RWPE1 (cell line): Measurements from ENCODE around the gene FURIN.
"Not testable (repeated sequence)": the region's sequence is repeated elsewhere in the genome, so short reads cannot be mapped to it uniquely, and the experiment has no call there.

Source experiments
- CTCF ChIA-PET: fragments of 350-600 bp; sonication (Branson Sonifier 250); formaldehyde crosslinking; extraction: SDS; loops from one replicate; lab custom pipeline; 2021; lab: Yijun Ruan, JAX
- POLR2A ChIA-PET: fragments of 400-600 bp; formaldehyde crosslinking; extraction: SDS; loops from one replicate; lab custom pipeline; 2020; ENCODE audit warnings: antibody characterized with exemption; ENCODE audit not compliant: low non-redundant PET; lab: Yijun Ruan, JAX
- DNase-seq: peaks from one replicate; pipeline ENCODE4 v3.0.0; 2012; ENCODE audit warnings: low spot score
- H3K27ac ChIP-seq: fragments of 450-650 bp; 2 replicates; pipeline ENCODE4 v1.5.1; 2017
- CTCF ChIP-seq: fragments of 450-650 bp; conservative IDR thresholded peaks from 2 replicates; pipeline ENCODE4 v1.5.1; 2017; ENCODE audit warnings: low read depth, mild to moderate bottlenecking

FURIN gene

GRCh38 chr15:90844696-90845095, 23.7 kb upstream of the FURIN start:
- H3K27ac ChIP-seq: peak overlapping the region; percentile 10
- POLR2A ChIA-PET: interaction anchor here (0.6 kb wide), 1 partner anchor 102 kb away, joined by 3 read pairs; no protein-coding TSS in a partner anchor
- TF ChIP-seq CTCF: no peak
- CTCF ChIA-PET: interaction anchor here (0.7 kb wide), 1 partner anchor 255 kb away, joined by 5 read pairs; no protein-coding TSS in a partner anchor
- no peak for DNase-seq

- no peak for TF ChIP-seq CTCF
- ChIA-PET POLR2A (interaction anchor here (0.6 kb wide), 1 partner anchor 102 kb away, joined by 3 read pairs; no protein-coding TSS in a partner anchor), CTCF (no interaction called here)
- H3K27ac ChIP-seq: peak overlapping the region; percentile 10
- peak; percentile 47 for DNase-seq
These were observed 23.0 kb upstream of the FURIN start for GRCh38 chr15:90845201-90845949.

GRCh38 chr15:90849424-90849823, 19.0 kb upstream of the FURIN start:
- POLR2A ChIA-PET, DNase-seq, H3K27ac ChIP-seq: not testable (repeated sequence)
- CTCF ChIA-PET: interaction anchor here (0.7 to 1.0 kb wide), 2 partner anchors 16 to 37 kb away, joined by 4 to 5 read pairs; no protein-coding TSS in a partner anchor

- no peak for DNase-seq
- ChIA-PET POLR2A (no interaction called here), CTCF (interaction anchor here (0.9 kb wide), 1 partner anchor 11 kb away, joined by 4 read pairs; no protein-coding TSS in a partner anchor)
- TF ChIP-seq CTCF: no peak
- no peak overlapping the region for H3K27ac ChIP-seq
These were observed 17.3 kb upstream of the FURIN start for GRCh38 chr15:90851114-90851513.

GRCh38 chr15:90851940-90852339, 16.4 kb upstream of the FURIN start:
- TF ChIP-seq CTCF: no peak
- no peak overlapping the region for H3K27ac ChIP-seq
- ChIA-PET CTCF (interaction anchor here (0.6 to 0.7 kb wide), 2 partner anchors 12 to 1204 kb away, joined by 3 to 6 read pairs; no protein-coding TSS in a partner anchor), POLR2A (no interaction called here)
- no peak for DNase-seq

- no peak overlapping the region for H3K27ac ChIP-seq
- TF ChIP-seq CTCF: no peak
- DNase-seq: no peak
- ChIA-PET CTCF (no interaction called here), POLR2A (no interaction called here)
These were observed 13.2 kb upstream of the FURIN start for GRCh38 chr15:90855139-90855538.

- no peak overlapping the region for H3K27ac ChIP-seq
- no peak for DNase-seq
- POLR2A ChIA-PET: no interaction called here
- CTCF ChIA-PET: no interaction called here
- no peak for TF ChIP-seq CTCF
These were observed 11.1 kb upstream of the FURIN start for GRCh38 chr15:90857337-90857736.
